Urinary bladder (tissue), 4 donors: ENCODE measurements around the gene VSIG10. TPM values are rescaled to one million over a fixed set of nuclear protein-coding genes. Genes with fewer than 3 reads are reported as not detected.

Experiments used
- DNase-seq: peaks from one replicate; pipeline ENCODE4 v3.0.0-alpha.2; 2015; ENCODE audit errors: extremely low spot score
- H3K27ac ChIP-seq: one replicate; pipeline ENCODE4 v1.5.1; 2013; ENCODE audit warnings: low read depth, mild to moderate bottlenecking, moderate library complexity
- H3K36me3 ChIP-seq: one replicate; pipeline ENCODE4 v1.6.1; 2013; ENCODE audit warnings: mild to moderate bottlenecking, moderate library complexity; ENCODE audit not compliant: insufficient read depth
- H3K4me1 ChIP-seq: one replicate; pipeline ENCODE4 v1.6.1; 2013; ENCODE audit warnings: mild to moderate bottlenecking, moderate library complexity; ENCODE audit not compliant: insufficient read depth
- H3K4me3 ChIP-seq: one replicate; pipeline ENCODE4 v1.5.1; 2013; ENCODE audit warnings: low read depth, low read length
- WGBS: extraction: QIAGEN DNeasy Blood & Tissue Kit; methylation state at CpG from one replicate; pipeline ENCODE4 v1.1.7; 2013; 5-methylcytosine and 5-hydroxymethylcytosine counted together
- polyA plus RNA-seq: library from polyadenylated mRNA; stranded (reverse); fragments of 200-250 nt; gene quantifications from one replicate; pipeline ENCODE4 v1.2.3, GENCODE V29; 2013
- total RNA-seq: library from RNA; depleted of rRNA; stranded (reverse); fragments of >200 nt; gene quantifications from one replicate; pipeline ENCODE4 v1.2.3, GENCODE V29; 2014
- donor health status: healthy with polysubstance abuse.
- donor health status: healthy.

The VSIG10 gene
- total and polyA plus RNA-seq, 2 donors: 17.8 to 25.6 TPM

DNA sequence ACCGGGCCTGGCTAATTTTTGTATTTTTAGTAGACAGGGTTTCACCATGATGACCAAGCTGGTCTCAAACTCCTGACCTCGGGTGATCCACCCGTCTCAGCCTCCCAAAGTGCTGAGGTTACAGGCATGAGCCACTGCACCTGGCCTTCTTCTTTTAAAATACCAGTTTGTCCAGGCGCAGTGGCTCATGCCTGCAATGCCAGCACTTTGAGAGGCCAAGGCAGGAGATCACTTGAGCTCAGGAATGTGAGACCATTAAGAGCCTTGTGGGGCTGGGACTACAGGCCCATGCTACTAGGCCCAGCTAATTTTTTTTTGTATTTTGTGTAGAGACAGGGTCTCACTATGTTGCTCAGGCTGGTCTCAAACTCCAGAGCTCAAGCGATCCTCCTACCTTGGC is 24.1 kb upstream of the VSIG10 start:
- Histone ChIP-seq H3K36me3 (no peaks in the 10 kb centered on the region), H3K4me3 (no peak overlapping the region), H3K27ac (no peak overlapping the region), H3K4me1 (peaks cover 2% of the 10 kb centered on the region)
- WGBS: 96% methylated on average over 5 of the region's 5 CpGs
- no peak for DNase-seq

DNA sequence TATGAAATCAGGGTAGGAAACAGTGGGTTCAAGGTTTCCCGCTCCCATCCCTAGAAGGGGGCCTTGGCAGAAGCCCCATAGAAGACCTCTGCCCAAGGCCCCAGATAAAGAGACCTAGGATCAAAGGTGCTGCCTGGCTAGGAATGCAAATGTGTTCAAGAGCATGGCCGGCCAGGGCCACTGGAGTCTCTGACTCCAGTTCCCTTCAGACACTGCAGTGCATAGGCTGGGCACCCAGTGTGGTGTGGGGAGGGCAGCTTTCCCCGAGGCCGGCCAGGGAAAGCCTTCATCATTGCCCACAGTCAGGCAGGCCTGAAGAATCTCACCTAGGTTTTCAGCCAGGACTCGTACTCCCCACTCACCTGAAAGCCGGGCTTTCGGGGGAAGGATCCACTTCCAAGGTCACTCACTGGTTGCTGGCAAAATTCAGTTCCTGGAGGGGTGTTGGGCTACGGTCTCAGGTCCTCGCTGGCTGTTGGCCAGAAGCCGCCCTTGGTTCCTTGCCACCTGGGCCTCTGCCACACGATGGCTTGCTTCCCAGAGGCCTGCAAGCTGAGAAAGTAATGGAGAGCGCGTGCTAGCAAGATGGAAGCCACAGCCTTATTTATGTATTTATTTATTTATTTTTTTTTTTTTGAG is 22.4 kb upstream of the VSIG10 start:
- H3K4me3 ChIP-seq: no peak overlapping the region
- no peak overlapping the region for H3K27ac ChIP-seq
- no peaks in the 10 kb centered on the region for H3K4me1 ChIP-seq
- no peak for DNase-seq
- 86% methylated on average over 13 of the region's 13 CpGs for WGBS
- no peaks in the 10 kb centered on the region for H3K36me3 ChIP-seq

DNA sequence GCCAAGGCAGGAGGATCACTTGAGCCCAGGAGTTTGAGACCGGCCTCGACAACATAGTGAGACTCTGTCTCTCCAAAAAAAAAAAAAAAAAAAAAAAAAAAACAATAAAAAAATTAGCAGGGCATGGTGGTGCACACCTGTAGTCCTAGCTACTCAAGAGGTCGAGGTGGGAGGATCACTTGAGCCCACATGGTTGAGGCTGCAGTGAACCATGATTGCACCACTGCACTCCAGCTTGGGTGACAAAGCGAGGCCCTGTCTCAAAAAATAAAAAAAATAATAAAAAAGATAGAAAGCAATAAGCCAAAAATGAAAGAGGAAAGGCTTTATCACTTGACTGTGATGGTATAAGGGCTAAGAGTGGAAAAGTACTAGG is 21.9 kb upstream of the VSIG10 start:
- DNase-seq: no peak
- Histone ChIP-seq H3K4me1 (no peaks in the 10 kb centered on the region), H3K36me3 (no peaks in the 10 kb centered on the region), H3K4me3 (no peak overlapping the region), H3K27ac (no peak overlapping the region)
- 96% methylated on average over 4 of the region's 4 CpGs for WGBS

DNA sequence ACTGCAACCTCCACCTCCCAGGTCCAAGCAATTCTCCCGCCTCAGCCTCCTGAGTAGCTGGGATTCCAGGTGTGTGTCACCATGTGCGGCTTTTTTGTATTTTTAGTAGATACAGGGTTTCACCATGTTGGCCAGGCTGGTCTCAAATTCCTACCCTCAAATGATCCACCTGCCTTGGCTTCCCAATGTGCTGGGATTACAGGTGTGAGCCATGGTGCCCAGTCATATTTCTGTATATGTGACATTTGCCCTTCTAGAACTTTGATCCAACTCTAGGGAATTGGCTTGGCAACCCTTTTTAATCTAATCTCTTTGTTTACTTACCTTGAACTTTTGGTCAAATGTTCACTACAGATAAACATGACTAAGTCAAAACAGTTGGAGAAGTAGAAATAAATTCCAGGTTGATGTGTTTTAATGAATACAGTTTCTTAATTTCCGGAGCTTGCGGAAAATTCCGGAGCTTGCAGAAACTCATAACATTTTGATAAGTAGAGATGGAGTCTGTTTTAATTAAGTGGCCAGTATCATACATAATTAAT is 20.6 kb upstream of the VSIG10 start:
- H3K4me3 ChIP-seq: no peak overlapping the region
- H3K36me3 ChIP-seq: no peaks in the 10 kb centered on the region
- DNase-seq: no peak
- no peaks in the 10 kb centered on the region for H3K4me1 ChIP-seq
- 91% methylated on average over 5 of the region's 5 CpGs for WGBS
- H3K27ac ChIP-seq: no peak overlapping the region

DNA sequence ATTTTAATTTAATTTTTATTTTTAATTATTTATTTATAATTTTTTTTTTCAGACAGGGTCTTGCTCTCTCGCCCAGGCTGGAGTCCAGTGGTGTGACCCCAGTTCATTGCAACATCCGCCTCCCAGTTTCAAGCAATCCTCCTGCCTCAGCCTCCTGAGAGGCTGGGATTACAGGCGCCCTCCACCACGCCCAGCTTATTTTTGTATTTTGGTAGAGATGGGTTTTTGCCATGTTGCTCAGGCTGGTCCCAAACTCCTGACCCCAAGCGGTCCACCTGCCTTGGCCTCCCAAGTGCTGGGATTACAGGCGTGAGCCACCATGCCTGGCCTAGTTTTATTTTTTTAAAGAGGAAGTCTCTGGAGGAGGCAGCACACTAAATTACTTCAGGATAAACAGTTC is 18.5 kb upstream of the VSIG10 start:
- Histone ChIP-seq H3K36me3 (no peaks in the 10 kb centered on the region), H3K4me1 (no peaks in the 10 kb centered on the region), H3K4me3 (no peak overlapping the region), H3K27ac (no peak overlapping the region)
- WGBS: 97% methylated on average over 6 of the region's 6 CpGs
- no peak for DNase-seq

DNA sequence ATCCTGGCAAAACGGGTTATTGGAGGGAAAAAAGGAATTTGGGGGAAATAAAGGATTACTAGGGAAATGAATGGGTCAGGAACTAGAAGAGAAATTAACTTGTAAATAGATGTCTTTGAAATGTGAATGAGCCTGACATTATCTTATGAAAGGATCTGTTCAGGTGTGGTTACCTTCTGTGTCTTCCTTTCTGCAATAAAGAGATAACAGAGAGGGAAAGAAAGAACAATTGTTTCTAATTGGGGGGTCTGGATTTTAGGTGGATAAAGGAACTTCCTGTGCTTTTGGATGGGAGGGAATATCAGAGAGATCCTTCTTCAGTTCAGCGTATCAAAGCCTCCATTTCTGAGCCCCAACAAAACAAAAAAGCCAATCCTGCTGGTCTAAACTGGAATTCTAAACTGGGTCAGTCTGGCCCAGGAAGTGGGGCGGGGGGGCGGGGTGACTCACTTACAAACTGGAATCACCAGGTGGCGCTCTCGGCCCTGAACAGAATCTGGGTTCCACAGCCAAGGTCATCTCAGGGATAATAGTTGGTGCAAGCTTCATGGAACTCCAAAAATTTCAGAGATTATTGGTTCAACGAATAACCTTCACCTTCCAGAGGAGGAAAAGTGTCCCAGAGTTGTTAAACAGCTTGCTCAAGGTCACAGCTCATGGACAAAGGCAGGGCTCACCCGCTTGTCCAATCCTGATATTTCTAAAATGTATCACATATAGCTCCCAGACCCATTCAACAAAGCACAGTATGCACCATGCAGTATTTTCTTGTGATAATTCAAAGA is 17.0 kb upstream of the VSIG10 start:
- Histone ChIP-seq H3K27ac (no peak overlapping the region), H3K4me3 (no peak overlapping the region), H3K4me1 (no peaks in the 10 kb centered on the region), H3K36me3 (no peaks in the 10 kb centered on the region)
- 27% methylated on average over 8 of the region's 8 CpGs for WGBS
- DNase-seq: no peak

DNA sequence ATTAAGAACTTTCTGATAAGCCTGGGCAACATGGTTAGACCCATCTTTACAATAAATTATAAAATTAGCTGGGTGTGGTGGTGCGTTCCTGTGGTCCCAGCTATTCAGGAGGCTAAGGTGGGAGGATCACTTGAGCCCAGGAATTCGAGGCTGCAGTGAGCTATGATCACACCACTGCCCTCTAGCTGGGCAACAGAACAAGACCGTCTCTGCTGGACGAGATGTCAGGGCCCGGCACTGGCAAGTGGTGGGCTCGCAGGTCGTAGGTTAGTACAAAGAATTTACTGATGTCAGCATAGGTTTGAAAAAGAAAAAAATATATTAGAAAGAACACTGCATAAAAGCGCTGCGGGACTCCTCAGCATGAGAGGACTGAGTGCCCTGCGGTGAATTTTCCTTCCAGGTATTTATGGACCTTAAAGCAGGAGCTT is 15.7 kb upstream of the VSIG10 start:
- Histone ChIP-seq H3K4me3 (no peak overlapping the region), H3K4me1 (no peaks in the 10 kb centered on the region), H3K36me3 (no peaks in the 10 kb centered on the region), H3K27ac (no peak overlapping the region)
- no peak for DNase-seq
- WGBS: 78% methylated on average over 10 of the region's 10 CpGs

DNA sequence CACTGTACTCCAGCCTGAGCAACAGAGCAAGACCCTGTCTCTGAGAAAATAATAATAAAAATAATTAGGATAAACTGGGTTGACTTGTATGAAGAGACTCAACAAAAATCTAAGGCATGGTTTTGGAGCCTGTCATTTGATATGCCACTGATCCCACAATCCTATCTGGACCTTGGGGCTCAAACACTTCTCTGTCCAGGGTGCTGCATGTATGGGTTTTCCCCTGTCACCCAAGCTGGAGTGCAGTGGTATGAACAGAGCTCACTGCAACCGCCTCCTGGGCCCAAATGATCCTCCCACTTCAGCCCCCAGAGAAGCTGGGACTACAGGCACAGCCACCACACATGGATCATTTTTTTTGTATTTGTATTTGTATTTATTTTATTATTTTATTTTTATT is 5.3 kb upstream of the VSIG10 start:
- Histone ChIP-seq H3K36me3 (no peaks in the 10 kb centered on the region), H3K4me1 (no peaks in the 10 kb centered on the region), H3K4me3 (no peak overlapping the region), H3K27ac (no peak overlapping the region)
- no peak for DNase-seq
- WGBS: 85% methylated on average over 1 of the region's 1 CpG

DNA sequence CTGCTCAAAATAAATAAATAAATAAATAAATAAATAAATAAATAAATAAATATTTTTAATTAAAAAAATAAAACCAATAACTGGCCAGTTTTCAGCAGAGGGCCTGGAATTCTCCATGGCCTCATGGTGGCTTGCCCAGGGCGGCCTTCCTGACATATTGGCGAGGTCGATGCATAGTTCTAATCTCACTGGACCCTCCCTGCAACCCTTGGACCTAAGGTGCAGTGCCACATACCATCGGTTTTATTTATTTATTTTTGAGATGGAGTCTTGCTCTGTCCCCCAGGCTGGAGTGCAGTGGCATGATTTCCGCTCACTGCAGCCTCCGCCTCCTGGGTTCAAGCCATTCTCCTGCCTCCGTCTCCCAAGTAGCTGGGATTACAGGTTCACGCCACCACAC is 3.9 kb upstream of the VSIG10 start:
- H3K27ac ChIP-seq: no peak overlapping the region
- H3K4me1 ChIP-seq: no peaks in the 10 kb centered on the region
- H3K36me3 ChIP-seq: no peaks in the 10 kb centered on the region
- H3K4me3 ChIP-seq: no peak overlapping the region
- WGBS: 97% methylated on average over 8 of the region's 8 CpGs
- no peak for DNase-seq

DNA sequence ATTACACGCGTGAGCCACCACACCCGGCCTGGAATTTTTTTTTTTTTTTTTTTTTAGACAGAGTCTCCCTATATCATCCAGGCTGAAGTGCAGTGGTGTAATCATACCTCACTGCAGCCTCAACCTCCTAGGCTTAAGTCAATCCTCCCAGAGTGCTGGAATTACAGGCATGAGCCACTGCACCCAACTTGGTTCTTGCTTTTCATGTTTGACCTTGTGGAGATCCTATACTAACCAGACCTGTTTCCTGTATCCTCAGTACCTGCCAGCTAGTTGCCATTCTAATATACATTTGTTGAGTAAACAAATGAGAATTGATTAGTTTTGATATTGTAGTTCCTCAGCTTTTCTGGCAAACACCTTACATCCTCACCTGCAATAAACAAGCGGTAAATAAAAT is 3.2 kb upstream of the VSIG10 start:
- Histone ChIP-seq H3K4me3 (no peak overlapping the region), H3K36me3 (no peaks in the 10 kb centered on the region), H3K4me1 (no peaks in the 10 kb centered on the region), H3K27ac (no peak overlapping the region)
- no peak for DNase-seq
- WGBS: 80% methylated on average over 4 of the region's 4 CpGs

DNA sequence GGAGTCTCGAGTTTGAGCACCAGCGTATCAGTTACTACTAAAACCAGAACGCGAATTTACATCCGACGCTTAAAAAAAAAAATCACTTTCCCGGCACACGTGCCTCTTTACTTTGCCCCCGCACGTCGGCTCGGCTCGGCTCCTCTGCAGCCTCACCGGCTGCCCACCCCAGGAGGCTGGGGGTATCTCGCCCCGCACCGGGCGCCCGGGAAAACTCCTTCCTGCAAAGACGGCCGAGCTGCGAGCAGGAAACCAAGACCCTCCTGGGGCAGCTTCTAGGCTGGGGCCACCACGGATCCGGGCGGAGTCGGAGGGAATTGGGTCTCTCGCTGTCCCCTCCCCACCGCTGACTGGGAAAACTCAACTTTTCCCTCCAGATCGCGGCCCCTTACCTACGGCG is 610 bp downstream of the VSIG10 start:
- WGBS: under 1% methylated on average over 32 of the region's 32 CpGs
- Histone ChIP-seq H3K4me3 (peak overlapping the region; percentile 62), H3K36me3 (no peaks in the 10 kb centered on the region), H3K27ac (peak overlapping the region; percentile 58), H3K4me1 (no peaks in the 10 kb centered on the region)
- DNase-seq: no peak

DNA sequence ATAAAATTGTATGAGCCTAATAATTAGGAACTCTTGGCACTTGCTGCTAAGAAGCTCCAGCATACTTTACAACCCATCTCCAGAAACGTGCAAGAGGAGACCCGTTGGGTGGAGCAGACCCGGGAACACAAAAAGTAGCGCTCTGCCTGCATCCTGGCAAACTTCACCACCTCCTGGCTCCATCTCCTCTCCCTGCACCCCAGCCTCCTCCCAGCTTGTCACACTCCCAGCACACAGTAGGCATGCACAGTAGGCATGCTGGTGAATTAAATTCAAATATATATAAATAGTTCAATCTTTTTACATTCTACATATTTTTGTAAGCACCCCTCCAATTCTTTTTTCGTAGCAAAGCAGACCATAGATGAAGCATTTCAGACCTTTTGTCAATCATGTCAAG is 1.2 kb downstream of the VSIG10 start:
- 55% methylated on average over 5 of the region's 5 CpGs for WGBS
- H3K36me3 ChIP-seq: no peaks in the 10 kb centered on the region
- H3K4me1 ChIP-seq: no peaks in the 10 kb centered on the region
- no peak for DNase-seq
- H3K4me3 ChIP-seq: peak overlapping the region; percentile 62
- no peak overlapping the region for H3K27ac ChIP-seq

DNA sequence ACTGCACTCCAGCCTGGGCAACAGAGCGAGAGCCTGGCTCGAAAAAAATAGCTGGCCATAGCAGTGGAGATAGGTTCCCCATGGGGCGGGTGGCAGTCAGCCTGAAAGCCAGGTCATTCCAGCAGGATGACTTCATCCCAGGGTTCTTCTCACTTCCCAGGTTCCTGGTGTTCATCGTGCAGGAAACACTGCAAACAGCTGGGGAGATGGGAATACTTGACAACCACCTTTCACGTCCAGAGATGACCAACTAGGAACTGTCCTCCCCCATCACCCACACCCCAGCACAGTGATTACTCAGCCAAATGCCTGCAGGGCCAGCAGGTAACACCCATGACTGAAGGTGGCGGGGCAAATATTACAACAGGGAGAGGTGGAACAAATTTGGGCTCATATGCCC is 1.7 kb downstream of the VSIG10 start:
- H3K36me3 ChIP-seq: no peaks in the 10 kb centered on the region
- DNase-seq: no peak
- H3K4me3 ChIP-seq: no peak overlapping the region
- H3K4me1 ChIP-seq: no peaks in the 10 kb centered on the region
- no peak overlapping the region for H3K27ac ChIP-seq
- 89% methylated on average over 6 of the region's 6 CpGs for WGBS

DNA sequence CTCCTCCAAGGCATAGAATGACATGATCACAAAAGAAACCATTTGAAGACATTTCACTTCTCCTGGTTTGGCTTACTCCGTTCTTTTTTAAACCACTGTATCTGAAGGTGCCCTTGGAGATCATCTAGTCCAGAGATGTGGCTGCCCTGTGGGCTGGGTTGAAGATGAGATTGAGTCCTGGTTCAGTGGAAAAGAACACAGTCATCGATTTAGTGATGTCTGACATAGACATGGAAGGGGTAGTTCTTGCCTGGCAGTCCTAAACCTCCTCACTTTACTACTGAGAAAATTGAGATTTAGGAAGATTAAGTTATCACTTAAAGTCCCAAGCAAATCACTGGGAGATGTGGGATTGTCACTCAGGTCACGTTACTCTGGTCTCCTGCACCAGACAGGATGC is 2.8 kb downstream of the VSIG10 start:
- no peak for DNase-seq
- WGBS: 91% methylated on average over 3 of the region's 3 CpGs
- H3K4me3 ChIP-seq: no peak overlapping the region
- no peaks in the 10 kb centered on the region for H3K4me1 ChIP-seq
- H3K36me3 ChIP-seq: no peaks in the 10 kb centered on the region
- H3K27ac ChIP-seq: no peak overlapping the region
